Measurements from ENCODE around the gene NELFB. TPM values are rescaled to one million over a fixed set of nuclear protein-coding genes. Genes with fewer than 3 reads are reported as not detected.

The NELFB gene
- total RNA-seq, 4 donors from 2014 or later, result 45.0 to 54.2 (median 50.9) TPM

DNA sequence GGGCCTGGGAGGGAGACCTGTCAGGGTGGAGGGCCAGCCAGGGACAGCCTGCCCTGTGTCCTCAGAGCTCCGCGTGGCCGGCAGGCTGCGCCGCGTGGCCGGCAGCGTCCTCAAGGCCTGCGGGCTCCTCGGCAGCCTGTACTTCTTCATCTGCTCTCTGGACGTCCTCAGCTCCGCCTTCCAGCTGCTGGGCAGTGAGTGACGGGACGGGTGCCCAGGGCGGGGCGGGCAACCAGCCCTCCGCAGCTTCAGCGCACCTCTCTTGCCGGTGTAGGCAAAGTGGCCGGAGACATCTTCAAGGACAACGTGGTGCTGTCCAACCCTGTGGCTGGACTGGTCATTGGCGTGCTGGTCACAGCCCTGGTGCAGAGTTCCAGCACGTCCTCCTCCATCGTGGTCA lies 22.6 kb upstream of the NELFB start:
- peaks cover 80% of the 10 kb centered on the region for H3K27me3 ChIP-seq
- 64% methylated on average over 16 of the region's 24 CpGs for WGBS
- H3K36me3 ChIP-seq, result no peaks in the 10 kb centered on the region
- H3K4me3 ChIP-seq, result no peak overlapping the region
- H3K27ac ChIP-seq, result no peak overlapping the region
- TF ChIP-seq EP300 (IDR thresholded peaks at IDR 0.05) (no peak), POLR2A (IDR thresholded peaks at IDR 0.05) (no peak), POLR2AphosphoS5 (IDR thresholded peaks at IDR 0.05) (no peak)
- TF ChIP-seq, protein P1, sequence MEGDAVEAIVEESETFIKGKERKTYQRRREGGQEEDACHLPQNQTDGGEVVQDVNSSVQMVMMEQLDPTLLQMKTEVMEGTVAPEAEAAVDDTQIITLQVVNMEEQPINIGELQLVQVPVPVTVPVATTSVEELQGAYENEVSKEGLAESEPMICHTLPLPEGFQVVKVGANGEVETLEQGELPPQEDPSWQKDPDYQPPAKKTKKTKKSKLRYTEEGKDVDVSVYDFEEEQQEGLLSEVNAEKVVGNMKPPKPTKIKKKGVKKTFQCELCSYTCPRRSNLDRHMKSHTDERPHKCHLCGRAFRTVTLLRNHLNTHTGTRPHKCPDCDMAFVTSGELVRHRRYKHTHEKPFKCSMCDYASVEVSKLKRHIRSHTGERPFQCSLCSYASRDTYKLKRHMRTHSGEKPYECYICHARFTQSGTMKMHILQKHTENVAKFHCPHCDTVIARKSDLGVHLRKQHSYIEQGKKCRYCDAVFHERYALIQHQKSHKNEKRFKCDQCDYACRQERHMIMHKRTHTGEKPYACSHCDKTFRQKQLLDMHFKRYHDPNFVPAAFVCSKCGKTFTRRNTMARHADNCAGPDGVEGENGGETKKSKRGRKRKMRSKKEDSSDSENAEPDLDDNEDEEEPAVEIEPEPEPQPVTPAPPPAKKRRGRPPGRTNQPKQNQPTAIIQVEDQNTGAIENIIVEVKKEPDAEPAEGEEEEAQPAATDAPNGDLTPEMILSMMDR (IDR thresholded peaks at IDR 0.05), result no peak
- no peak for DNase-seq (ENCODE audit: low spot score in 2 of 2)
- no peaks in the 10 kb centered on the region for H3K9me3 ChIP-seq
- H3K4me1 ChIP-seq, result peaks cover 22% of the 10 kb centered on the region

DNA sequence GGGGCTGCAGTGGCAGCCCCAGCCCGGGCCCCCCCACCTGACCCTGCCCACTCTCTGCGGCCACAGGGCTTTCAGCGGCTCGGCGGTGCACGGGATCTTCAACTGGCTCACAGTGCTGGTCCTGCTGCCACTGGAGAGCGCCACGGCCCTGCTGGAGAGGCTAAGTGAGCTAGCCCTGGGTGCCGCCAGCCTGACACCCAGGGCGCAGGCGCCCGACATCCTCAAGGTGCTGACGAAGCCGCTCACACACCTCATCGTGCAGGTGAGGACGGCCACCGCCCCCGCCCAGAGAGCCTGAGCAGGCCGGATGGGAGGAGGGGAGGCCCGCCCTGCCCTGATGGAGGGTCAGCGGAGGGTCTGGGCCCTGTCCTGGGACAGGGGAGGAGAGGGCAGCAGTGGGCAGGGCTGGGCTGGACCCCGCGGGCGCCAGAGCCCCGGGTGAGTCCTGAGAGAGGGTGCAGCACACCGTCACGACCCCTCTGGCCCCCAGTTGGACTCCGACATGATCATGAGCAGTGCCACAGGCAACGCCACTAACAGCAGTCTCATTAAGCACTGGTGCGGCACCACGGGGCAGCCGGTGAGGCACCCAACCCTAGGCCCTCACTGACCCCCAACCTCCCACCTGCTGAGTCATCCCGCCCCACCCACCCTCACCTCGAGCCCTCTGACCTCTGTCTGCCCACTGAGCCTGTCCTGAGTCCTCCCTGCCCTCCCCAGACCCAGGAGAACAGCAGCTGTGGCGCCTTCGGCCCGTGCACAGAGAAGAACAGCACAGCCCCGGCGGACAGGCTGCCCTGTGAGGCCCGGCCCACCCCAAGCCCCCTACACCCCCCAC lies 21.8 kb upstream of the NELFB start:
- Histone ChIP-seq H3K4me3 (no peak overlapping the region), H3K36me3 (no peaks in the 10 kb centered on the region), H3K27ac (no peak overlapping the region), H3K4me1 (peaks cover 26% of the 10 kb centered on the region), H3K9me3 (no peaks in the 10 kb centered on the region), H3K27me3 (peaks cover 76% of the 10 kb centered on the region)
- no CpG with 5 or more reads among the region's 40 CpGs for WGBS
- DNase-seq (ENCODE audit: low spot score in 2 of 2), result no peak
- TF ChIP-seq, protein P1 (IDR thresholded peaks at IDR 0.05), result no peak

DNA sequence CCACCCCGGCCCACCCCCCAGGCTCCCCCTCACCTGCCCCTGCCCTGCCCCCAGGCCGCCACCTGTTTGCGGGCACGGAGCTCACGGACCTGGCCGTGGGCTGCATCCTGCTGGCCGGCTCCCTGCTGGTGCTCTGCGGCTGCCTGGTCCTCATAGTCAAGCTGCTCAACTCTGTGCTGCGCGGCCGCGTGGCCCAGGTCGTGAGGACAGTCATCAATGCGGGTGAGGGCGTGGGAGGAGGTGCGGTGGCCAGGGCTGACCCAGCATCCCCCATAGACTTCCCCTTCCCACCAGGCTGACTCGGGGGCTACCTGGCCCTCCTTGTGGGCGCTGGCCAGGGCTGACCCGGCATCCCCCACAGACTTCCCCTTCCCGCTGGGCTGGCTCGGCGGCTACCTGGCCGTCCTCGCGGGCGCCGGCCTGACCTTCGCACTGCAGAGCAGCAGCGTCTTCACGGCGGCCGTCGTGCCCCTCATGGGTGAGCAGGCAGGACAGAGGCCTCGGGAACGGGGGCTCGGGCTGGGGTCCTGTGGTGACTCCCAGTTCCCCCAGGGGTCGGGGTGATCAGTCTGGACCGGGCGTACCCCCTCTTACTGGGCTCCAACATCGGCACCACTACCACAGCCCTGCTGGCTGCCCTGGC lies 21.0 kb upstream of the NELFB start:
- Histone ChIP-seq H3K27me3 (peaks cover 69% of the 10 kb centered on the region), H3K27ac (no peak overlapping the region), H3K4me1 (peaks cover 34% of the 10 kb centered on the region), H3K9me3 (no peaks in the 10 kb centered on the region), H3K4me3 (no peak overlapping the region), H3K36me3 (no peaks in the 10 kb centered on the region)
- TF ChIP-seq POLR2A (IDR thresholded peaks at IDR 0.05) (no peak), EP300 (IDR thresholded peaks at IDR 0.05) (no peak), POLR2AphosphoS5 (IDR thresholded peaks at IDR 0.05) (no peak)
- TF ChIP-seq, protein P1 (IDR thresholded peaks at IDR 0.05), result no peak
- WGBS, result no CpG with 5 or more reads among the region's 40 CpGs
- DNase-seq (ENCODE audit: low spot score in 2 of 2), result no peak

DNA sequence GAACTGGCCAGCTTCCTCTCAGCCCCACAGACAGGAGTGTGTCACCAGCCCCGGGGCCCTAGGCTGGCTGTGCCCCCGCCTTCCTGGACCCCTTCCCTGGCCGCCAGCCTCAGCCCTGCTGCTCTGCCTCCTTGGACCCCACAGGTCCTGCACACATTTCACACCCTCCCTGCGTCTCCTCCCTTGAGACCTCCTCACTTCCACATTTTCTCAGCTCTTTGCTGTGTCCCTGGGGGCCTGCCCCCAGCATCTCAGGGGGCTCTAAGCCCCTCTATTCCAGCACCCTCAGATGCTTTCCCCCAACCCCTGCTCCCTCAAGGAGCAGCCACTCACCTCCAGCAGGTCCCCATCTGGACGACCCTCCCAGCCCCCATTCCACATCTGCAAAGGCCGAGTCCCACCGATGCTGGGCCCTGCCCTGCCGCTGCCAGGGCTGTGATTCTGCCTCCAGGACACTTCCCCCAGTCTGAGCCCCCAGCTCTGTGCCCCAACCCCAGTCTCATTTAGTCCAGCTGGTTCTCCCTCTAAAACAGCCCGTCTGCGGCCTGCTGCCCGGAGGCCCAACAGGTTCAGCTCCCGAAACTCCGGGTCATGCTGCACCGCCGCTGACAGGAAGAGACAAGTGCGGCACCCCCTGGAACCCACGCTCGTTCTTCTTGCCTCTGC lies 20.2 kb upstream of the NELFB start:
- WGBS, result 66% methylated on average over 17 of the region's 18 CpGs
- no peaks in the 10 kb centered on the region for H3K9me3 ChIP-seq
- no peak overlapping the region for H3K4me3 ChIP-seq
- peaks cover 62% of the 10 kb centered on the region for H3K27me3 ChIP-seq
- TF ChIP-seq EP300 (IDR thresholded peaks at IDR 0.05) (no peak), POLR2A (IDR thresholded peaks at IDR 0.05) (no peak), POLR2AphosphoS5 (IDR thresholded peaks at IDR 0.05) (no peak)
- TF ChIP-seq, protein P1 (IDR thresholded peaks at IDR 0.05), result no peak
- no peak overlapping the region for H3K27ac ChIP-seq
- H3K4me1 ChIP-seq, result peaks cover 41% of the 10 kb centered on the region
- DNase-seq (ENCODE audit: low spot score in 2 of 2), result no peak
- no peaks in the 10 kb centered on the region for H3K36me3 ChIP-seq

All from suprapubic skin (tissue), 4 donors.